Hepatocyte (in vitro differentiated cells): ENCODE results near the gene PTPRD. TPM values are rescaled to one million over a fixed set of nuclear protein-coding genes. Genes with fewer than 3 reads are reported as not detected.

ENCODE experiments used
- DNase-seq: peaks from one replicate; pipeline ENCODE4 v3.0.0-alpha.2; 2016; ENCODE audit warnings: low spot score
- H2AFZ ChIP-seq: fragments of 200-600 bp; sonication (generic); 2 replicates; pipeline ENCODE4 v1.6.0; 2016; ENCODE audit warnings: antibody characterized with exemption, mild to moderate bottlenecking
- H3K27ac ChIP-seq: fragments of 200-600 bp; sonication (generic); 2 replicates; pipeline ENCODE4 v1.5.1; 2016; ENCODE audit warnings: mild to moderate bottlenecking
- H3K27me3 ChIP-seq: fragments of 200-600 bp; sonication (generic); 2 replicates; pipeline ENCODE4 v1.6.1; 2016
- H3K36me3 ChIP-seq: fragments of 200-600 bp; sonication (generic); replicated peaks from 2 replicates; pipeline ENCODE4 v1.5.1; 2016; ENCODE audit warnings: low read depth; ENCODE audit not compliant: insufficient read depth
- H3K4me1 ChIP-seq: fragments of 200-600 bp; sonication (generic); 2 replicates; pipeline ENCODE4 v1.5.1; 2016; ENCODE audit warnings: mild to moderate bottlenecking, moderate library complexity; ENCODE audit not compliant: insufficient read depth
- H3K4me2 ChIP-seq: fragments of 200-600 bp; sonication (generic); 2 replicates; pipeline ENCODE4 v1.6.0; 2016
- H3K4me3 ChIP-seq: fragments of 200-600 bp; sonication (generic); 2 replicates; pipeline ENCODE4 v1.5.1; 2016; ENCODE audit warnings: mild to moderate bottlenecking
- H3K79me2 ChIP-seq: fragments of 200-600 bp; sonication (generic); 2 replicates; pipeline ENCODE4 v1.6.0; 2017; ENCODE audit warnings: mild to moderate bottlenecking
- H3K9me2 ChIP-seq: fragments of 200-600 bp; sonication (generic); replicated peaks from 2 replicates; pipeline ENCODE4 v1.6.0; 2017; ENCODE audit warnings: mild to moderate bottlenecking; ENCODE audit not compliant: insufficient read depth
- H3K9me3 ChIP-seq: fragments of 200-600 bp; sonication (generic); 2 replicates; pipeline ENCODE4 v1.5.1; 2016; ENCODE audit warnings: low read depth, mild to moderate bottlenecking
- H4K20me1 ChIP-seq: fragments of 200-600 bp; sonication (generic); 2 replicates; pipeline ENCODE4 v1.6.0; 2016; ENCODE audit warnings: mild to moderate bottlenecking; ENCODE audit not compliant: insufficient read depth, poor library complexity, severe bottlenecking
- CTCF ChIP-seq: fragments of 200-600 bp; sonication (generic); IDR thresholded peaks from 2 replicates; pipeline ENCODE4 v1.5.1; 2016; ENCODE audit warnings: antibody characterized with exemption, mild to moderate bottlenecking; ENCODE audit not compliant: poor library complexity
- EZH2 ChIP-seq: fragments of 200-600 bp; sonication (generic); IDR thresholded peaks from 2 replicates; pipeline ENCODE4 v1.6.1; 2016; ENCODE audit warnings: antibody characterized with exemption, mild to moderate bottlenecking, borderline replicate concordance
- EZH2phosphoT487 ChIP-seq: fragments of 200-600 bp; sonication (generic); IDR thresholded peaks from one replicate; pipeline ENCODE4 v1.6.1; 2018; ENCODE audit warnings: antibody characterized with exemption, mild to moderate bottlenecking, low read depth, moderate library complexity; ENCODE audit not compliant: unreplicated experiment, severe bottlenecking
- WGBS: methylation state at CpG from one replicate; pipeline ENCODE4 v1.1.6; 2016; ENCODE audit warnings: low lambda C conversion rate; ENCODE audit errors: missing lambda C conversion rate; 5-methylcytosine and 5-hydroxymethylcytosine counted together
- polyA plus RNA-seq: library from polyadenylated mRNA; unstranded; fragments of >200 nt; fragmentation: Nextera tagmentation; extraction: Ambion mirVana; gene quantifications from 2 replicates; pipeline ENCODE4 v1.2.1, GENCODE V29; 2016
- total RNA-seq: library from RNA; depleted of rRNA; stranded (reverse); fragments of >200 nt; gene quantifications from 2 replicates; pipeline ENCODE4 v1.2.3, GENCODE V29; 2014

PTPRD gene
- total and polyA plus RNA-seq, 2 experiments from 2014 or later, result 6.5 to 77.6 TPM

GRCh38 chr9:8284884-8285283 is 2327.9 kb downstream of the PTPRD start:
- Histone ChIP-seq H3K4me2 (no peak overlapping the region), H3K9me2 (no peaks in the 10 kb centered on the region), H3K27ac (no peak overlapping the region), H4K20me1 (no peaks in the 10 kb centered on the region), H3K4me3 (no peak overlapping the region), H3K4me1 (peaks cover 6% of the 10 kb centered on the region), H3K9me3 (no peaks in the 10 kb centered on the region), H3K27me3 (no peaks in the 10 kb centered on the region), H3K79me2 (no peaks in the 10 kb centered on the region), H2AFZ (no peak overlapping the region), H3K36me3 (no peaks in the 10 kb centered on the region)
- WGBS, result 75% methylated on average over 7 of the region's 7 CpGs
- TF ChIP-seq CTCF (no peak), EZH2phosphoT487 (no peak), EZH2 (no peak)
- DNase-seq, result no peak

GRCh38 chr9:8282535-8282934 is 2330.3 kb downstream of the PTPRD start:
- DNase-seq, result no peak
- no peaks in the 10 kb centered on the region for H3K27me3 ChIP-seq
- H3K79me2 ChIP-seq, result no peaks in the 10 kb centered on the region
- H2AFZ ChIP-seq, result no peak overlapping the region
- H3K27ac ChIP-seq, result no peak overlapping the region
- H3K36me3 ChIP-seq, result no peaks in the 10 kb centered on the region
- no peaks in the 10 kb centered on the region for H3K9me2 ChIP-seq
- H3K4me2 ChIP-seq, result no peak overlapping the region
- no peaks in the 10 kb centered on the region for H3K4me1 ChIP-seq
- H3K4me3 ChIP-seq, result no peak overlapping the region
- H3K9me3 ChIP-seq, result no peaks in the 10 kb centered on the region
- H4K20me1 ChIP-seq, result no peaks in the 10 kb centered on the region
- TF ChIP-seq EZH2phosphoT487 (no peak), CTCF (no peak), EZH2 (no peak)
- WGBS, result 86% methylated on average over 2 of the region's 2 CpGs

GRCh38 chr9:8280811-8281210 is 2332.0 kb downstream of the PTPRD start:
- no peaks in the 10 kb centered on the region for H3K27me3 ChIP-seq
- no peak overlapping the region for H3K27ac ChIP-seq
- H4K20me1 ChIP-seq, result no peaks in the 10 kb centered on the region
- no peaks in the 10 kb centered on the region for H3K36me3 ChIP-seq
- H2AFZ ChIP-seq, result no peak overlapping the region
- WGBS, result 51% methylated on average over 2 of the region's 2 CpGs
- H3K9me2 ChIP-seq, result no peaks in the 10 kb centered on the region
- H3K4me3 ChIP-seq, result no peak overlapping the region
- H3K4me1 ChIP-seq, result no peaks in the 10 kb centered on the region
- no peak overlapping the region for H3K4me2 ChIP-seq
- no peak for TF ChIP-seq EZH2
- TF ChIP-seq CTCF, result no peak
- no peak for TF ChIP-seq EZH2phosphoT487
- no peaks in the 10 kb centered on the region for H3K9me3 ChIP-seq
- DNase-seq, result no peak
- H3K79me2 ChIP-seq, result no peaks in the 10 kb centered on the region

- Histone ChIP-seq H3K9me3 (no peaks in the 10 kb centered on the region), H2AFZ (no peak overlapping the region), H3K4me1 (no peaks in the 10 kb centered on the region), H3K79me2 (no peaks in the 10 kb centered on the region), H3K4me3 (no peak overlapping the region), H4K20me1 (no peaks in the 10 kb centered on the region), H3K36me3 (no peaks in the 10 kb centered on the region), H3K27me3 (no peaks in the 10 kb centered on the region), H3K4me2 (no peak overlapping the region), H3K9me2 (no peaks in the 10 kb centered on the region), H3K27ac (no peak overlapping the region)
- DNase-seq, result no peak
- no peak for TF ChIP-seq EZH2phosphoT487
- no peak for TF ChIP-seq CTCF
- TF ChIP-seq EZH2, result no peak
- 86% methylated on average over 3 of the region's 3 CpGs for WGBS
Measured at GRCh38 chr9:8278048-8278447, 2334.8 kb downstream of the PTPRD start.
